ENCODE data around the gene SGK1. TPM values are rescaled to one million over a fixed set of nuclear protein-coding genes. Genes with fewer than 3 reads are reported as not detected.

The SGK1 gene
- total RNA-seq, 1 donor from 2014 or later, result 175 TPM

DNA sequence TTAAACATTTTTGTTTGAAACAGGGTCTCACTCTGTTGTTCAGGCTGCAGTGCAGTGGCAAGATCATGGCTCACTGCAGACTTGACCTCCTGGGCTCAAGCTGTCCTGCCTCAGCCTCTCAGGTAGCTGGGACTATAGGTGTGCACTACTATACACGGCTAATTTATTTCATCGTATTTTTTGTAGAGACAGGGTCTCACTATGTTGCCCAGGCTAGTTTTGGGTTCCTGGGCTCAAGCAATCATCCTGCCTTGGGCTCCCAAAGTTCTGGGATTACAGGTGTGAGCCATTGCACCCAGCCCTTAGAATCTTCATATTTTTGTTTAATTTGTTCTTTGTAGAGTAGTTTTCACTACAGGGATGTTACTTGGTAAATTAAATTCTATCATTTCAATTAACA lies 67.1 kb downstream of the SGK1 start:
- H3K4me3 ChIP-seq (ENCODE audit: low read depth, low read length), result no peak overlapping the region
- TF ChIP-seq, protein P1, sequence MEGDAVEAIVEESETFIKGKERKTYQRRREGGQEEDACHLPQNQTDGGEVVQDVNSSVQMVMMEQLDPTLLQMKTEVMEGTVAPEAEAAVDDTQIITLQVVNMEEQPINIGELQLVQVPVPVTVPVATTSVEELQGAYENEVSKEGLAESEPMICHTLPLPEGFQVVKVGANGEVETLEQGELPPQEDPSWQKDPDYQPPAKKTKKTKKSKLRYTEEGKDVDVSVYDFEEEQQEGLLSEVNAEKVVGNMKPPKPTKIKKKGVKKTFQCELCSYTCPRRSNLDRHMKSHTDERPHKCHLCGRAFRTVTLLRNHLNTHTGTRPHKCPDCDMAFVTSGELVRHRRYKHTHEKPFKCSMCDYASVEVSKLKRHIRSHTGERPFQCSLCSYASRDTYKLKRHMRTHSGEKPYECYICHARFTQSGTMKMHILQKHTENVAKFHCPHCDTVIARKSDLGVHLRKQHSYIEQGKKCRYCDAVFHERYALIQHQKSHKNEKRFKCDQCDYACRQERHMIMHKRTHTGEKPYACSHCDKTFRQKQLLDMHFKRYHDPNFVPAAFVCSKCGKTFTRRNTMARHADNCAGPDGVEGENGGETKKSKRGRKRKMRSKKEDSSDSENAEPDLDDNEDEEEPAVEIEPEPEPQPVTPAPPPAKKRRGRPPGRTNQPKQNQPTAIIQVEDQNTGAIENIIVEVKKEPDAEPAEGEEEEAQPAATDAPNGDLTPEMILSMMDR (conservative IDR thresholded peaks at IDR 0.05; ENCODE audit: low read depth, low read length), result no peak
- no peak for DNase-seq (ENCODE audit: low read depth)

DNA sequence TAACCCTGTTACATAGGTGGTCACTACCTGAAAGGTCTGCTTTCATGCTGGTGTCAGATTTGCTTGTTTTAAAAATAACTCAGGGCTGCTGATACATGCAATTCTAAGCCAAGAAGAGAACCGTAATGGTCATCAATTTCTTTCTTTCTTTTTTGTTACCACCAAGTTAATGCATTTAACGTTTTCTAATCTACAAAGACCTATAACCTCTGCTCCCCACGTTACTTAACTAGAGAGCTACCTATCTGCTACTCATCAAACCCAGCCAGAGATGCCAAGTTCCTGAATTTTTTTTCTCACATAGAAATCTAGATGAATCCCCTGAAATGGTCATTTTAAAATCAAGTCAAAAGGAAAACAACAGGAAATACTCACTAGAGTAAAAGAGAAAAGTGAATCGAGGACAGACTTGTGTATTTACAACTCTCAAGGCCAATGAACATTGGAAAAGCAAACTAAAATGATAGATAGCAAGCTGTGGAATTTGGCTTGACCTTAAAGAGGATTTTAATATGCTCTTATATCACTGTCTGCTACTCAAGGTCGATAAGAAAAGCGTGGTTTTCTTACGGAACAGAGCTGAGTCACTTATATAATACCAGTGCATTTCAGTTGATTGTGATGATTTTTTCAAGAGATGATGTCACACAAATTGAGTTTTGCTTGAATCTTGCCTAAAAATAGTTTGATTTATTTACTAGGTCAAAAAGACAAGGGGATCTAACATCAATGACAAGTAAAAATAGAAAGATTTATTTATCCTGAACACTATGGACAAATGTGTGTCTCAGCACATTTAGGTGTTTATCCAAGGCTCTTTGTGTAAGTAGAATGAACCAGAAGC lies 67.9 kb downstream of the SGK1 start:
- no peak for DNase-seq (ENCODE audit: low read depth)
- H3K4me3 ChIP-seq (ENCODE audit: low read depth, low read length), result no peak overlapping the region
- TF ChIP-seq, protein P1 (conservative IDR thresholded peaks at IDR 0.05; ENCODE audit: low read depth, low read length), result no peak

DNA sequence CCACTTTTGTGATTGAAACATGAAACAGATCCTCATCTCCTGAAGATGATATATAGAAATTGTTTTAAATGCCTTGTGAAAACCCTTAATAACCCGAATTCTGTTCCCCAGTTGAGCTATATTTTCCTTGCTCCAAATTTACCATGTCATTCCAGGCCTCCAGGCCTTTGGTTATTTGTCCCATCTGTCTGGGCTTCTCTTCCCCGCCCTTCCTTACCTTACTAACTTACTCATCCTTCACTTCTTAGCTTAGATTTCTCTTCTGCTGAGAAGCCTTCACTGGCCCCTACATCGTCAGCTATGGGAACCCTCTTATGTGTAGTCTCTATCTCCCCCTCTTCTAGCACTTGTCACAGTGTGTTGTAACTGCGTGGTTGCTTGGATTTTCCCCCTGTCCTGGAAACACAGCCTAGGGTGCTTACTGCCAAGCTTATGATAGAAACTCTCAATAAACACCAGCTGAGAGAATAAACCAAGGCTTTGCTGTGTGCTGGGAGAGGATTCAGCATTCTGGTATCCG lies 68.6 kb downstream of the SGK1 start:
- TF ChIP-seq, protein P1 (conservative IDR thresholded peaks at IDR 0.05; ENCODE audit: low read depth, low read length), result no peak
- no peak for DNase-seq (ENCODE audit: low read depth)
- no peak overlapping the region for H3K4me3 ChIP-seq (ENCODE audit: low read depth, low read length)

DNA sequence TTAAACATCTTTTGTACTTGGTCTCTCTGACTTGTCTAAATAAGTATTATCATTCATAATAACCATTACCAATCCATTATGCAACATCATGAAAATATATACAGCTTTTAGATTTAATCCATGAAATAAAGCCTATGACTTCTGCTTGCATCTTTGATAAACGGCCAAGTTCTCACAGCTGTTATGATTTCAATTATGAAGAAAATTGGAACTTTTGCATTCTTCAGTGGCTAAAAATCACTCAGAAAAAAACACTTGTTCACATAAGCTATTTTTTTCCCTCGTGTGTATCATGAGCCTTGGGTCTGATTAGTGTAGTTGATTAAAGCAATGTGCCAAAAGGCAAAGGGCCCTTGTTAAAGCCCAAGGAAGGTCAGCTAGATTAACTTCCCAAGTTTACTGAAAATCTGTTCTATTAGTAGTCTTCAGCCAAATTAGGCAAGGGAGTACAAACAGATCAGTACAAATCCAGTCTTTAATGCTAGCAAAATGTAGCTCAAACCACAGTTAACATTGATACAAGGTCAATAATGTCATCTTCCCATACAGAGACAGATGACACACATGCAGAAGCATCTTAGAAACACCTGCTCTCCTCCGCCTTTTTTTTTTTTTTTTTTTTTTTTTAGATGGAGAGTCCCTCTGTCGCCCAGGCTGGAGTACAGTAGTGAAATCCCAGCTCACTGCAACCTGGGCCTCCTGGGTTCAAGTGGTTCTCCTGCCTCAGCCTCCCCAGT lies 69.9 kb downstream of the SGK1 start:
- TF ChIP-seq, protein P1 (conservative IDR thresholded peaks at IDR 0.05; ENCODE audit: low read depth, low read length), result no peak
- no peak overlapping the region for H3K4me3 ChIP-seq (ENCODE audit: low read depth, low read length)
- no peak for DNase-seq (ENCODE audit: low read depth)

DNA sequence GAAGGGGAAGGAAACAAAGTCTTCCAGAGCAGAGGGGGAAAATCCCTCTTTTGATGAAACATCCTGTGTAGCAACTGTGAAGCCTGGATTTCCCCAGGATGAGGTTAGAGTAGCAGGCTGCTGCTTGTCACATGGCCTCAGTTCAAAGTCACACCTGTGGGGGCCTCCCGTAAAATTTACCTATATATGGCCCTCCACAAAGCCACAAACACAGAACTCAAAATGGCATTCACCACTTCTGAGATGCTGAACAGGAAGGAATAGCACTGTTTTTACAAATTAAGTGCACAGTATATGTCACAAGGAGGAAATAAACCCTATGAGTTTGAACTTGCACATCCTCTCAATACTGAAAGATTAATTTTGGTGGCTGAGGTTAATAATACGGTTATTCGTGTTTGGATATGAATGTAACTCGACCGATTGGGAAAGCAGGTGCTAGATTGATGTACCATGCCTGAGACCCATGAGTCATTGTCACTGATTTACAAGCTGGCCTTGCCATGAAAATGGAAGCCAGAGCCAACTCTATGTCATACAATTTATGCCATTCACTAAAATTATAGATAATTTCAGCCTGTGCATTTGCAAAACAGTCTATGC lies 70.6 kb downstream of the SGK1 start:
- TF ChIP-seq, protein P1 (conservative IDR thresholded peaks at IDR 0.05; ENCODE audit: low read depth, low read length), result no peak
- H3K4me3 ChIP-seq (ENCODE audit: low read depth, low read length), result no peak overlapping the region
- DNase-seq (ENCODE audit: low read depth), result no peak

DNA sequence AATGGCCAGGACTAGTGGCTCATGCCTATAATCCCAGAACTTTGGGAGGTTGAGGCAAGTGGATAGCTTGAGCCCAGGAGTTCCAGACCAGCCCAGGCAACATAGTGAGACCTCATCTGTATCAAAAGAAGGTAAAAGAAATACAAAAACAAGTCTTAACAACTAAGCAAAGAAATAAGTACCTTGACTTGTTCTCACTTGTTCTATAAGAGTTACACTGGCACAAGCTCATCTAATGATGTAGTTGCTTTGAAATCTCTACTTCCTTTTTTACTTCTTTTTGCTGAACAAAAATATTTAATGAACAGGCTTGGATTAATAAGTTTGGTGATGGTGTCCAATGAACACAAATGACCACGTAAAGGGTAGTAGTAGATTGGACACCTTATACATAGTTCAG lies 72.2 kb downstream of the SGK1 start:
- H3K4me3 ChIP-seq (ENCODE audit: low read depth, low read length), result no peak overlapping the region
- DNase-seq (ENCODE audit: low read depth), result no peak
- TF ChIP-seq, protein P1 (conservative IDR thresholded peaks at IDR 0.05; ENCODE audit: low read depth, low read length), result no peak

Measured in epithelial cell of proximal tubule (primary cell).